PFSK-1 (cell line): ENCODE results near the gene TAF15.
A peak's percentile ranks its signal among the peaks of the same experiment; 100 is the strongest.

ENCODE experiments used
- FOXP2 ChIP-seq: optimal IDR thresholded peaks from 2 replicates; pipeline ENCODE3; 2011; ENCODE audit warnings: borderline replicate concordance, control low read depth, inconsistent platforms; ENCODE audit not compliant: insufficient read depth; ENCODE audit errors: extremely low read length, extremely low read depth
- POLR2AphosphoS5 ChIP-seq: IDR thresholded peaks from 2 replicates; pipeline ENCODE4 v1.6.1; 2012; ENCODE audit warnings: low read depth, mild to moderate bottlenecking, control low read depth, low read length, moderate library complexity
- SIN3A ChIP-seq: IDR thresholded peaks from 2 replicates; pipeline ENCODE4 v1.6.1; 2012; ENCODE audit warnings: mild to moderate bottlenecking, low read length, moderate library complexity, borderline replicate concordance; ENCODE audit not compliant: insufficient read depth
- TAF1 ChIP-seq: IDR thresholded peaks from 2 replicates; pipeline ENCODE4 v1.6.1; 2012; ENCODE audit warnings: low read length, control low read depth, borderline replicate concordance; ENCODE audit not compliant: insufficient read depth
- TF ChIP-seq, protein P1 (sequence below), 2 experiments: IDR thresholded peaks; 2 replicates each; pipeline versions ENCODE4 v1.6.1 to v1.8.0; 2011 to 2012; ENCODE audit warnings: low read depth in 2 of 2, low read length in 2 of 2, control low read depth in 1 of 2, inconsistent platforms in 1 of 2, mild to moderate bottlenecking in 1 of 2, moderate library complexity in 1 of 2; ENCODE audit not compliant: insufficient read depth in 1 of 2

Gene TAF15

GRCh38 chr17:35793257-35793656 lies 16.0 kb upstream of the TAF15 start:
- no peak for TF ChIP-seq FOXP2
- no peak for TF ChIP-seq POLR2AphosphoS5
- TF ChIP-seq SIN3A: no peak
- TF ChIP-seq, protein P1, sequence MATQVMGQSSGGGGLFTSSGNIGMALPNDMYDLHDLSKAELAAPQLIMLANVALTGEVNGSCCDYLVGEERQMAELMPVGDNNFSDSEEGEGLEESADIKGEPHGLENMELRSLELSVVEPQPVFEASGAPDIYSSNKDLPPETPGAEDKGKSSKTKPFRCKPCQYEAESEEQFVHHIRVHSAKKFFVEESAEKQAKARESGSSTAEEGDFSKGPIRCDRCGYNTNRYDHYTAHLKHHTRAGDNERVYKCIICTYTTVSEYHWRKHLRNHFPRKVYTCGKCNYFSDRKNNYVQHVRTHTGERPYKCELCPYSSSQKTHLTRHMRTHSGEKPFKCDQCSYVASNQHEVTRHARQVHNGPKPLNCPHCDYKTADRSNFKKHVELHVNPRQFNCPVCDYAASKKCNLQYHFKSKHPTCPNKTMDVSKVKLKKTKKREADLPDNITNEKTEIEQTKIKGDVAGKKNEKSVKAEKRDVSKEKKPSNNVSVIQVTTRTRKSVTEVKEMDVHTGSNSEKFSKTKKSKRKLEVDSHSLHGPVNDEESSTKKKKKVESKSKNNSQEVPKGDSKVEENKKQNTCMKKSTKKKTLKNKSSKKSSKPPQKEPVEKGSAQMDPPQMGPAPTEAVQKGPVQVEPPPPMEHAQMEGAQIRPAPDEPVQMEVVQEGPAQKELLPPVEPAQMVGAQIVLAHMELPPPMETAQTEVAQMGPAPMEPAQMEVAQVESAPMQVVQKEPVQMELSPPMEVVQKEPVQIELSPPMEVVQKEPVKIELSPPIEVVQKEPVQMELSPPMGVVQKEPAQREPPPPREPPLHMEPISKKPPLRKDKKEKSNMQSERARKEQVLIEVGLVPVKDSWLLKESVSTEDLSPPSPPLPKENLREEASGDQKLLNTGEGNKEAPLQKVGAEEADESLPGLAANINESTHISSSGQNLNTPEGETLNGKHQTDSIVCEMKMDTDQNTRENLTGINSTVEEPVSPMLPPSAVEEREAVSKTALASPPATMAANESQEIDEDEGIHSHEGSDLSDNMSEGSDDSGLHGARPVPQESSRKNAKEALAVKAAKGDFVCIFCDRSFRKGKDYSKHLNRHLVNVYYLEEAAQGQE (IDR thresholded peaks at IDR 0.05; ENCODE audit: insufficient read depth in 1 of 2, low read depth in 2 of 2, low read length in 2 of 2): no peak
- TF ChIP-seq TAF1: no peak

GRCh38 chr17:35795007-35795870 lies 14.0 kb upstream of the TAF15 start, which contains the start of gene MMP28:
Gene MMP28 (minus strand): TSS chr17:35795641. CDS start chr17:35795377, 264 bp downstream.
- TF ChIP-seq FOXP2: peak; percentile 39
- TF ChIP-seq SIN3A: no peak

- TF ChIP-seq, protein P1 (IDR thresholded peaks at IDR 0.05; ENCODE audit: insufficient read depth in 1 of 2, low read depth in 2 of 2, low read length in 2 of 2): no peak
- no peak for TF ChIP-seq SIN3A
- no peak for TF ChIP-seq TAF1
- TF ChIP-seq FOXP2: no peak
These were observed 13.4 kb upstream of the TAF15 start for GRCh38 chr17:35795871-35796265.

- TF ChIP-seq FOXP2 (no peak), POLR2AphosphoS5 (no peak), TAF1 (no peak), SIN3A (no peak)
- TF ChIP-seq, protein P1 (IDR thresholded peaks at IDR 0.05; ENCODE audit: insufficient read depth in 1 of 2, low read depth in 2 of 2, low read length in 2 of 2): no peak
These were observed 12.3 kb upstream of the TAF15 start for GRCh38 chr17:35796942-35797341.

DNA sequence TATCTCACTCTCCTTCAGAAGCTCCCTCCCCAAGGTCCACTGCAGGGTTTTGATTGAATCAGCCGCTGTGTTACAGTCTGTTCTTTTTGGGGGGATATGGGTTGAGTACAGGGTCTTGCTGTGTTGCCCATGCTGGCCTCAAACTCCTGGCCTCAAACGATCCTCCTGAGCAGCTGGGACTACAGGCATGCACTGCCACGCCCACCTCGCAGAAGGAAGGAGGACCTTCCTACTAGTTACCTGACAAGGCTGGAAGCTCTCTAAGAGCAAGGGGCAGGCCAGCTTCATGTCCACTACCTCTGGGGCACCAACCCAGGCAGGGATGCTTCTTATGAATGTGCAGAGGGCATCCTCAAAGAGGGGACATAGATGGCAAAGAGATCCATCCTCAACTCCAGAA lies 11.9 kb upstream of the TAF15 start:
- TF ChIP-seq FOXP2 (no peak), TAF1 (no peak), SIN3A (no peak), POLR2AphosphoS5 (no peak)
- TF ChIP-seq, protein P1 (IDR thresholded peaks at IDR 0.05; ENCODE audit: insufficient read depth in 1 of 2, low read depth in 2 of 2, low read length in 2 of 2): no peak
